ENCODE data around the gene AGAP1.

GRCh38 chr2:235570256-235570655 is 76.4 kb downstream of the AGAP1 start:
- no peak for TF ChIP-seq POLR2A (IDR thresholded peaks at IDR 0.05)
- TF ChIP-seq CTCF (IDR thresholded peaks at IDR 0.05), result no peak
